GM21786 (cell line): Measurements from ENCODE around the gene PTK7.
"Not testable (repeated sequence)": the region's sequence is repeated elsewhere in the genome, so short reads cannot be mapped to it uniquely, and the experiment has no call there.

ENCODE experiments used
- ATAC-seq: cut with Tn5 transposase; IDR thresholded peaks from one replicate; pipeline ENCODE4 v1.9.1; 2021; ENCODE audit not compliant: unreplicated experiment

The PTK7 gene

DNA sequence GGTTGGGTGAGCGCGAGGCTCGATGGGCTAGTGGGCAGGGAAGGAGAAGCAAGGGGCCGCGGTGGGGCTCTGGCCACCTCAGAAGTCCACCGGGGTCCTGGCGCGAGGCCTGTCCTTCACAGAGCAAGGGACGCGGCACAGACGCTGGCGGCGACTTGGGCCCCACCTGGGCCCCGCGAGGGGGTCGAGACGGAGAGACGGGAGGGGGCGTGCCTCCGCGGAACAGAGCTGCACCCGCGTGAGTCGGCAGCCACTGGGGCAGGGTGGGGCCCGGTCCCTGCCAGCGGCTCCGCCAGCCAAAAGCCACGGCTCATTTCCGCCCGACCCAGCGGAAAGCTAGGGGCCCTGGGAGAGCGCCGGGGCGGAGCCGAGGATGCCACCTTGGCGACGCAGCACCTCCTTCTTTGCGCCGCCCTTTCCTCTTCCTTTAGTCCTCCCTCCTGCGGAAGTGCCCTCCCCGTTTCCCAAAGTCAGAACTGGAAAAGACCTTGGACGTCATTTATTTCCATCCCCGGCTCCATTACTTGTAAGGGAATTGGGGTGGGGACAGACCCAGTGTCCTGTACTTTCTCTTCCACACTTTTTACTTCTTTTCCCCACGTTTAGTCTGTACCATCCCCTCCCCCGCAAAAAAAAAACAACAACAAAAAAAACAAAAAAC, 22.4 kb upstream of the PTK7 start, which contains the start of gene CUL7:
TSS of gene CUL7 (minus strand) at position 307 of the 661 bp plus-strand sequence. CDS start 1,063 bp downstream, outside the sequence.
- peak; percentile 91 for ATAC-seq

DNA sequence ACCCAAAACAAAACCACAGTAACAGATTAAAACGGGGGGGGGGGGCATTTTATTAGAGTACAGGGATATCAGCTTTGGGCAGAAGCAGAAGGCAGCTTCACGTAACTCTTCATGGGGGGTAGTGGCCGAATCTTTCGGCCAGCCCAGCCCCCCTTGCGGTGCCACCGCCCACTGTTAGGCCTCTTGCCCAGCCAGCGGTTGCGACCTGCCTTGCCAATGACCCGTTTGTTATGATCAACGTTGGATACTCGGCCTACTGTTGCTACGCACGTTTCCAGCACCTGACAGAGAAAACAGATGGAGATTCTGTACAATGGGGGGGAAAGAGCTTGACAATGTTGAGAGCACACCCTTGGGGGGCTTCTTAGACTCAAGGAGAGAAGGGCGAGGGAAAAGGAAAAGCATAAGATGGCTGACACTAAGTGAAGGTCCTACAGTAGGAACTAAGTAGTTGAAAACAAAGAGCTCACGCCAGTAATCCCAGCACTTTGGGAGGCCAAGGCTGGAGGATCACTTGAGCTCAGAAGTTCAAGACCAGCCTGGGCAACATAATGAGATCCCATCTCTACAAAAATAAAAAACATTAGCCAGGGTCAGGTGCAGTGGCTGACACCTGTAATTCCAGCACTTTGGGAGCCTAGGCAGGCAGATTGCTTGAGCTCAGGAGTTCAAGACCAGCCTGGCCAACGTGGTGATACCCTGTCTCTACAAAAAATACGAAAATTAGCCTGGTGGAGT, 21.7 kb upstream of the PTK7 start:
- no peak for ATAC-seq

DNA sequence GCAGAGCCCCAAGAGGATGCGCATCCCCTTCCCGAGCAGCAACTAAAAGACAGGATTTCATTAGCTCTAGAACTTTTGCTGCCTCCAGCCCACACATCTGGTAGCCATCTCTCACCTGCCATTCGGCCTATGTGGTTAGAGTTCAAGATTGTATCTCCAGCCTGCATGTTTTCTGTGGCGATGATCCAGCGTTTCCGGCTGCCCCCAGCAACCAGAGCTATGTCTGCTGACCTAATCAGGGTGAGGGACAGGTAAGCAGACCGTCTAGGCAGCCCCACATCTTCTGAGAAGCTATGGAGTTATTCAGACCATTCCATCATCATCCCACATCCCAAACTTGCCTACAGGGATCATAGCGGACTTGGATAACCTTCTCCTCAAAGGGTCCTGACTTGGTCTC, 20.1 kb upstream of the PTK7 start:
- ATAC-seq, result no peak

DNA sequence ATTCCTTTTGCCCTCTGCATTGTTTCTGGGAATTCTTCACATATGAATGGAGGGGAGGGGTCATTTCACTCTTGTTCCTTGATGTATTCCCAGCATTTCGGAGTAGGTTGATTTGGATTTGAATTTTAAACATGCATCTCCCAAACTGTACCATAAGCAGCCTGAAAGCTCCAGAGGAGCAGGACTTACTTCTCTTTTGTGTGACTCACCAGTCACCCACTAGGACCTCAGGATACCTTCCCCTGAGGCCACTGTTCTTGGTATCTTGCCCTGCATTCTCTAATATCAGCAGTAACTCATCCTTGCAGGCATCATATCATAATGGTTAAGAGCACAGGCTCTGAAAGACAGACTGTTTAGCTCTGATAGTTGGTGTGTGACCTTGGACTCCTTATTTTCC, 17.6 kb upstream of the PTK7 start:
- ATAC-seq, result no peak

DNA sequence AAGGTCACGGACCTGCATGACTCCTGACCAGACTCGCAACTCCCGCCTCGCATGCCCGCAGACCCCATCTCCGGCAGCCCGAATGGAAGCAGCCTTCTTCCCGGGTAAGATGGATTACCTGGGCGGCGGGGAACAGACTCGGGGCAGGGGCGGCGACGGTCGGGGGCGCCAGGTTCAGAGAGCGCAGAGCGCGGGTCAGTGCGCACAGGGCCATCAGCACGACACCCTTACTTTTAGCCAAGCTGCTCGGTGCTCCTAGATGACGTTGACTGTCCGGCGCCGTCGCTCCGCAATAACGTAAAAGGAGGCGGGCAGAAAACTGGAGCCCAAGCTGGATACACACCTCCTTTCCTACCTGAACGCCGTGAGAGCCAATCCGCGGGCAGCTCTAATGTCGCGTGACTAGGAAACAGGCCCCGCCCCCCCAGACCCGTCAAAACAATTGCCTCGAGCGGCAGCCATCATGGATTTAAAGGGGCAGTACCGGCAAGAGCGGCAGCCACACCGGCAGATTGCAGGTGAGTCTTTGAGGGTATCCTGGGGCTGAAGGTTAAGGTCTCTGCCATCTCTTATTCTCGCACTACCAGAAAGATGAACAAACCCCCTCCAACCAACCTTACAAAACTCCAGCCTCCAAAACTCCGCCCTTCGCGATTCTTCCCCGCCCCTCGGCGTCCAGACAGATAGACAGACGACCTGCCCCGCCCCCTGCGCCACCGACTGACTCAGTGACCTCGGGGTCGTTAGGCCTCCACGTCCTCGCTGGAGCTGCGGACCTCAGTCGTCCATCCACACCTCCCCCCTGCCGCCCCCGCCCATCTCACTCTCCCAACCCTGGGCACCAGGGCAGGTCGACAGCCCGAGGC, 16.7 kb upstream of the PTK7 start, which contains the start of the genes KLC4 and MRPL2:
TSS of gene KLC4 (plus strand) at position 464 of the 866 bp plus-strand sequence. CDS start 1,705 bp downstream, outside the sequence.
TSS of gene MRPL2 (minus strand) at position 267 of the 866 bp plus-strand sequence. CDS start at position 214, 53 bp downstream.
- ATAC-seq, result peak; percentile 94

DNA sequence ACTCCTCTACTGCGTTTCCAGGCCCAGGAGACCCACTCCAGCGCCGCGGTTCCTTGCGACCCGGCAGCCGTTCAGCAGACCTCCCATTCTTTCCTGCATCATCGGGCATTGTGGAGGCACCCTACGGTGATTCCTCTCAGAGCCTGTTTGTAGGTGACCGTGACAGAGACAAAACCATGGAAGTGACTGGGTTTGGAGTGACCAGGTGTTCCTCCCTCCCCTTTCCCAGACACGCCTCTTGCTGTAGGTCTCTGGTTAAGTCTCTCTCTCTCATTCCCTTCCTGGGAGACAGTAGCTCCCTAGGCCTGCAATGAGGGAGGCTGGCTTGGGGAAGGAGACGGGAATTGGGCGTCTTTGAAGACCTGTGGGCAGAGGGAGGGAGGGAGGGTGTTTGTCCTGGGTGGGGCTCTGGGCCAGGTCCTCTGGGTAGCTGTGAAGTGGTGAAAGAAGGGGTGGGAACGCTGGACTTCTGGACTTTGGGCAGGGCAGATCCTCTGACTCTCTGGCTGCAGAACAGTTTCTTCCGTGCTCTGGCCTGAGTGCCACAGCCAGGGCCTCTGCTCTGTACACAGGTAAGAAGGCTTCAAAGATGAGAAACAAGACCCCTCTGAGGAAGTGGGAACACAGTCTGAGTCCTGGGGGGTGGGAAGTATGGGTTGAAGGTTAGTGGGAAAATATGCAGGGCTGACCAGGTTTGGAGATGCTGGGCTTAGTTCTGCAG, 15.9 kb upstream of the PTK7 start:
- ATAC-seq, result no peak

DNA sequence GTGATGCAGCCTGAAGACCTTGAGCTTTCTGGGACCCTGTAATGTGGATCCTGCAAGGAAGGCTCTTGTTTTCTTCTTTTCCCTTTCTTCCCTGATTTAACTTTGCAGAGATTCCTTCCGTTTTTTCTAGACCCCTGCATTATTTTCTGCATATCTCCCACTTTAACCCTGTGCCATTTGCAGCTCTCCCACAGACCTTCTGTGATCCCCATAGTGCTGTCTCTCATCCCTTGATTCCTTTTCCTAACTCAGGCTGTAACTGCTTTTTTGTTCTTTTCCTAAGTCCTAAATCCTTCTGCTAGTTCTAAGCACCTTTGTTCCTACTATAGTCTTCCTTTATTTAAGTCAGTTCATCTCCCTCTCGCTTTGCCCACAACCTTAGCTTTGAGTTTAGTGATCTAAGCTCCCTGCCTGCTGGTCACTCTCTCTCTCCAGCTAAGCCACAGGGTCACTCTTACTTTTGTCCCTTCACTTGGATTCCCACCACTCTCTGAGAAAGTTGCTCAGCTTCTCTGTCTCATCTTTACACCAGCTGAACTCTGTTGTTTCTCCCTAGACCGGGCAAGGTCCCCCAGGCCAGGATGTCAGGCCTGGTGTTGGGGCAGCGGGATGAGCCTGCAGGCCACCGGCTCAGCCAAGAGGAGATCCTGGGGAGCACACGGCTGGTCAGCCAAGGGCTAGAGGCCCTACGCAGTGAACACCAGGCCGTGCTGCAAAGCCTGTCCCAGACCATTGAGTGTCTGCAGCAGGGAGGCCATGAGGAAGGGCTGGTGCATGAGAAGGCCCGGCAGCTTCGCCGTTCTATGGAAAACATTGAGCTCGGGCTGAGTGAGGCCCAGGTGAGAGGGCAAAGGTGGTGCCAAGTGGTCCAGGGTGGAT, 15.1 kb upstream of the PTK7 start:
- ATAC-seq, result no peak

DNA sequence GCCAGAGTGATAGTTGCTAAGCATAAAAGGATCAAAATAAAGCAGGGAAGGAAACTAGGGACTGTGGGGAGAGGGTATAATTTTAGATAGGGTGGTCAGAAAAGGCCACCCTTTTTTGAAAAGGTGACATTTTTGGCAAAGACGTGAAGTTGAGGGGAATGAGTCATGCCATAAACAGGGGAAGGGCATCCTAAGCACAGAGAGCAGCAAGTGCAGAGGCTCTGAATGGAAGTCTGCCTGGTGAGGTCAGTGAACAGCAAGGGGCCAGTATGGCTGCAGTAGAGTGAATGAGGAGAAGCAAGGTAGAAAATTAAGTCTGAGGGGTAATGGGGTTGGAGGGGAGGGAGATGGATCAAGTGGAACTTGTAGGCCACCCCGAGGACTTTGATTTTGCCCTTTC, 14.3 kb upstream of the PTK7 start:
- ATAC-seq, result no peak

DNA sequence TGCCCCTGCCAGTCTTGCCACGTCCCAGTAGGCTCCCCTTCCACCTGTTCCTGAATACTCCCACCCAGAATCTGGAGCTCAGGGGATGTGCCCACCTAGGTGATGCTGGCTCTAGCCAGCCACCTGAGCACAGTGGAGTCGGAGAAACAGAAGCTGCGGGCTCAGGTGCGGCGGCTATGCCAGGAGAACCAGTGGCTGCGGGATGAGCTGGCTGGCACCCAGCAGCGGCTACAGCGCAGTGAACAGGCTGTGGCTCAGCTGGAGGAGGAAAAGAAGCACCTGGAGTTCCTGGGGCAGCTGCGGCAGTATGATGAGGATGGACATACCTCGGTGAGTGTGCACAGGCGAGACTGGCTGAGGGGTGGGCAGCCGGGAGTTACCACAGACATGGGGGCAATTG, 13.3 kb upstream of the PTK7 start:
- ATAC-seq, result no peak

DNA sequence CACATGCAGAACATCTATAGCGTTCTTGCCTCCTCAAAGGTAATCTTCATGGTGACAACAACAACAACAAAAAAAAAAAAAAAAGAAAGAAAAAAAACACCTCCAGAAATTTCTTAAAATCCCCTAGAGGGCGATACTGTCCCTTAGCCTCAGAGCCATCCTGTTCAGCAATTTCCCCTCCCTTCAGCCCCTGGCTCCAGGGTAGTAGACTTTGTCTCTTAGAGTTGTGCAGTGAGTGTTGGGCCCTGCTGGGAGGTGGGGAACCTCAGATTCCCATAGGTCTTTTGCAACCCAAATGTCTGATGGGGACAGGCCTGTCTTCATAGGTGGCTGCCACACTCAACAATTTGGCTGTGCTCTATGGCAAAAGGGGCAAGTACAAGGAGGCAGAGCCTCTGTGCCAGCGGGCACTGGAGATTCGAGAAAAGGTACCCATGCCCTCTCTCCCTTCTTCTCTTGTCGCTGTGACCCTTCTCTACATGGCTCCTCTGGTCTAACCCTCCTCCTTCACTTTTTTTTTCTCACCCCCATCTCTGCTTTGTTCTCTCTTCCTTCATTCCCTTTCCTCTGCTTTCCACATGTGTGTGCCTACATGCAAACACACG, 6.0 kb upstream of the PTK7 start:
- ATAC-seq, result no peak

DNA sequence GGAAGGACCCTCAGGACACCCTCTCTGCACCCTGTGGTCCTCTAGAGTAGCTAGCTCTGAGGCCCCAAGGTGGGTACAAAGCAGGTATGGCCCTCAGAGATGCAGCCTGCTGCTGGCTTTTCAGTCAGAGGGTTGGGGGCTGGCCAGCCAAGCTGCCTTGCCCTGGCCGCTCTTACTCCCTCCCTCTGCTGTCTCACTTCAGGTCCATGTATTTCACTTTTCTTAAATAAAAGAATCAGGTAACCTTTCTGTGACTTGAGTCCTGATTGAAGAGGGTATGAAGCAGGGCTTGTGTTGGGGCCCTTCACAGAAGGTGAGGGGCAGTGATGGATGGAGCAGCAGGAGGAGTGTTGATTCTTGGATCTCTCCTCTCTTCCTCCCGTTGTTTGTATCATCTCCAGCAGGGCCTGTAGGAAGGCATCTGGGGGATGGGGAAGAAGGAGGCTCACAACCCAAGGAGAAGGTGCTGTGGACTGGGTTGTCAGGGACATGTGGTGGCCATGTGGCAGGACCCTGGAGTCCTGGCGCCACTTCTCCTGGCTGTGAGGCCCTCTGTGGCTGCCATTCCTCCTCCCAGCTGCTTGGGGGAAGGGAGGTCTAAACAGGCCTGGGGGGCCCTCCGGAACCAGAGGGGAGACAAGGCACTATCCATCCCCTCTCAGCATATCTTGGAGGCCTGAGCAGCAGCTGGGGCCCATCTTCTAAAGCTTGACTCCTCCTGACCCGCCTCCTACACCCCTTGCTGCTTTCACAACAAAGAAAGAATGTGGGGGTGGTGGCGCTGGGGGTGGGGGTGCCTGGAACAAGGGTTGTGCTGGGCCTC, 1.1 kb upstream of the PTK7 start:
- ATAC-seq, result no peak

DNA sequence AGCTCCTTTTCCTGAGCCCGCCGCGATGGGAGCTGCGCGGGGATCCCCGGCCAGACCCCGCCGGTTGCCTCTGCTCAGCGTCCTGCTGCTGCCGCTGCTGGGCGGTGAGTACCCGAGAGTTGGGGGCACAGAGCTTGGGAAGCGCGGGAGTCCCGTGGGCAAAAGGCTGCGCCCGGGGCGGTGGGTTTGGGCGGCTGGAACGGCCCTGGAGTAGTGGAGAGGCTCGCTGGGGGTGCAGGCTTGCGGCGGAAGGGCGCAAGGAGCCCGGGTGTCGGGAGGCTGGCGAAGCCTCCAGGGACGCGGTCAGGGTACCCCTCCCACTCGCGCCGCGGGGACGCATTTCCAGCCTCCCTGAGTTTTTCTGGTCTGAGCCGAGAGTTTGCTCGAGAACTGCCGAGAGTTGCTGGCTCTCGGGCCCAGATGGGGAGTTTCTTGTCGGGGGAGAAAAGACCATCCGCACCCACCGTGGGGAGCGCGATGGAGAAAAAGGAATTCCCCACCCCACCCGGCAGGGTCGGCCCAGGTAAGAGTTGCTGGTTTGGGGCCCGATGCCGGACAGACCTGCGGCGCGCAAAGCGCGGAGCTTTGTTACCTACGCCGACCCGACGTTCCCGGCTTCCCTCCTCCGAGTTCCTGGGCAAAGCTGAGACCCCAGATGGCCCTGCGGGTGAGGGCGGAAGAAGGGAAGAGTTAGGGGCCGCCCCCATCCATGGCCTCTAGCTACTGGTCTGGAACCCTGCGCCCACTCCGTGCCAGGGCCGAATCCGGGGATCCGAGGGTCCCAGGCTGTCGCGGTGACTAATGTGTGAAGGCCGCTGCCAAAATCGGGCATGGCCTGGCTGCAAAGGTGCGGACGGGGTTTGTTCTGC, 584 bp downstream of the PTK7 start:
- no peak for ATAC-seq

DNA sequence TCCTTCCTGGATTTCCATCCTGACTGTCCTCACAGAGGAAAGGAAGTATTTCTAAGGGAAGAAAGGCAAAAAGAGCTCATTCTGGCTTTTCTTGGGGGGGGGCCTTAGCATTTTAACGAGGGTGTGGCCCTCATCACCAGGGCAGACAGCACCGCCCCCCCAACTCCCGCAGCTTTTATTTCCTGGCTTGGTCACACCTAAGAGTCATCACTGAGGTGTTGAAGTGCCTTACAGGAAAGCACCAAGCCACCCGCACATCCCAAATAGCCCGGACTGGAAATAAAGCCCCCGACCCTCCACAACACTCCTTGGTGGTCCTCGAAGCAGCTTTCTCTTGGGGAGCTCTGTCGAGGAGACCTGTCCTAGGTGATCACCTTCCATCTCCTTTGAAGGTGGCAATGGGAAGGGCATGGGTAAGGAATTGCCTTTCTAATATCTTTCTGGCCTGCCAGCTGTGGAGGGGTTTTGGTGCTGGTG, 1.3 kb downstream of the PTK7 start:
- ATAC-seq, result no peak

DNA sequence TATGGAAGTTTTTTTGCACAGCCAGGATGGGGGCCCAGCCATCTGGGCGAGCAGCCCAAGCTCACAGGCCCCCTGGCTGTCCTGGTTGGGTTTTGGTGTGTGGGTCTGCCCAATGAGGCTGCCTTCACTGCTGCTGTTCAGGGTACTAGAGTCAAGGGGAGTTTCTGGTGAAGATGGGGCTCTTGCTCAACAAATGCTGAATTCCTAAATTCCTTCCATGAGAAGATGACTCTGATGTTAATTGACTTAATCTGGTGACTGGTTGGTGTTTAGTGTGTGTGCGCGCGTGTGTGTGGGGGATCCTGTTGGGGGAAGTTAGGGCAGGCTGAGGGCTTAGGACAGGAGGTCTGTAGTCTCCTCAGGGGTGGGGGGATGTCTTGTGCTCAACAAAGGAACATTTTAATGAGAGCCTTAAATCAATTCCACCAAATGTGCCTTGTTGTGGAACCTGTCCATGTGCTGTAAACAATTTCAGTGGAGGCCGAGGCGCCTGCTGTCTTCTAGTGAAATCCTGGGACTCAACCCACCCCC, 1.9 kb downstream of the PTK7 start:
- no peak for ATAC-seq

DNA sequence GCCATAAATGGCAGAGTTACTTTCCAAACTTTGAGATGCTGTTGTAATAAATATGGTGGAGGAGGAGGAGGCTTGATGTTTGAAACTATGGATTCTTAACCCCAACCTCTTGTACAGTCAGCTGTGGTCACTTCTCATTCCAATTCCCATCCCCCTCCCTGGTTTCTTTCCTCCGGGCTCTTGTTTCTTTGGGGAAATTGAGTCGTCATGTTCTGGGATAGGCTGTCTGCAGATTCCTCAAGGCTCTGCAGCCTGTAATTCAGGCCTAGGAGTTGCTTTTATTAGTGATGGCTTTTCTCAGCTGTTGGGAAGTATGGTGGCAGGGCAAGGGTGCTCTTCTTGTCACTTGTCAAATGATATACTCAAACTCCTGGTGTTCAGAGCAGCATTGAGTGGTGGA, 2.6 kb downstream of the PTK7 start:
- ATAC-seq, result no peak

DNA sequence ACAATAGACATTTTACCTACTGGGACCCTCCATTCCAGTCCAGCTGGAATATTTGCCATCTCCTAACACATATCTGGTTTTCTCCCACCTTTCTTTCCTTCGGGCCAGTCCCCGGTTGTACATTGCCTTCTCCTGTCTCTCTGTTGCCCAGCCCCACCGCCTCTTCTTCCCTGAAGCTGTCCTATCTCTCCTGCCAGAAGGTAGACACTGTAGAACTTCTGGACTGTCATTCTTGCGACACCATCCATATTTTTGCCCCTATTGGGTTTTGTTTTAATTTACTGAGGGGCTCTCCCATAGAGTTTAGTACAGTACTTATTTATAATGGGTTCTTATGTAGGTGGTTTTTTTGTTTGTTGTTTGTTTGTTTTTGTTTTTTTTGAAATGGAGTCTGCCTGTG, 4.9 kb downstream of the PTK7 start:
- no peak for ATAC-seq

DNA sequence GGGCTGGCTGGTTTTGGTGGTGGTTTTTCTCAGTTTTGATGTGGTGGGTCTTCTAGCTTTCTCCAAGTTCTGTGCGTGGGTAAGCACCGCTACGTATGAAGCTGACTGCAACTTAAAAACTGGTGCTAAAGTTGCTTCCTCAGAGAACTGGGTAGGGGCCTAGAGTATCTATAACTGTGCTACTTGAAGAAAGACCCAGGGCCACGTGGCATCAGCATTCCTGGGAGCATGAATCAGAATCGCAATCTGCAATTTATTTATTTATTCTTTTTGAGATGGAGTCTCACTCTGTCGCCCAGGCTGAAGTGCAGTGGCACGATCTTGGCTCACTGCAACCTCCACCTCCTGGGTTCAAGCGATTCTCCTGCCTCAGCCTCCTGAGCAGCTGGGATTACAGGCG, 5.8 kb downstream of the PTK7 start:
- ATAC-seq, result not testable (repeated sequence)
